Omental fat pad (tissue), 4 donors: ENCODE results near the gene LIMCH1. TPM values are rescaled to one million over a fixed set of nuclear protein-coding genes. Genes with fewer than 3 reads are reported as not detected.

ENCODE experiments used
- ATAC-seq: fragments of 150-250 bp; one replicate; pipeline ENCODE4 v1.9.1; 2016; ENCODE audit warnings: mild to moderate bottlenecking, moderate library complexity; ENCODE audit not compliant: low FRiP score
- DNase-seq: peaks from one replicate; pipeline ENCODE4 v3.0.0-alpha.2; 2019; ENCODE audit warnings: low spot score
- CTCF ChIP-seq, 3 donors: fragments of 450-650 bp; IDR thresholded peaks; one replicate each; pipeline ENCODE4 v1.5.1; 2016 to 2017; ENCODE audit warnings: antibody characterized with exemption in 3 of 3, mild to moderate bottlenecking in 3 of 3, moderate library complexity in 2 of 3
- total RNA-seq, 4 donors: library from RNA; depleted of rRNA; stranded (reverse); fragments of >200 nt; gene quantifications; one replicate each; pipeline ENCODE4 v1.1.0, GENCODE V29; 2016

The LIMCH1 gene
- total RNA-seq, 4 donors from 2014 or later = 29.4 to 112 (median 44.9) TPM

GRCh38 chr4:41744572-41745291, 206.8 kb downstream of the LIMCH1 start:
- TF ChIP-seq CTCF (IDR thresholded peaks at IDR 0.05) = no peak
- DNase-seq (no peak), ATAC-seq (no peak)

GRCh38 chr4:41745292-41746024, 207.5 kb downstream of the LIMCH1 start:
- TF ChIP-seq CTCF (IDR thresholded peaks at IDR 0.05) = no peak
- no peak for DNase-seq
- ATAC-seq = no peak

- DNase-seq (no peak), ATAC-seq (no peak)
- no peak for TF ChIP-seq CTCF (IDR thresholded peaks at IDR 0.05)
Observed at GRCh38 chr4:41746025-41746439, 208.1 kb downstream of the LIMCH1 start.

- ATAC-seq = no peak
- no peak for TF ChIP-seq CTCF (IDR thresholded peaks at IDR 0.05)
- DNase-seq = no peak
Observed at GRCh38 chr4:41746440-41747229, 208.7 kb downstream of the LIMCH1 start.

GRCh38 chr4:41747230-41748055, 209.5 kb downstream of the LIMCH1 start:
- DNase-seq = no peak
- TF ChIP-seq CTCF (IDR thresholded peaks at IDR 0.05) = no peak
- ATAC-seq = no peak

GRCh38 chr4:41748074-41748570, 210.2 kb downstream of the LIMCH1 start:
- no peak for ATAC-seq
- no peak for TF ChIP-seq CTCF (IDR thresholded peaks at IDR 0.05)
- no peak for DNase-seq
